ENCODE data around the gene GPR75.

GPR75 gene

GRCh38 chr2:53877112-53877511 lies 17.3 kb upstream of the GPR75 start:
- in situ Hi-C loops (cut with MboI; ENCODE audit: low pct_unique_long_range_greater_than_20kb, low sequenced_read_pairs, unreplicated experiment): no loop called here
- no peak for DNase-seq (ENCODE audit: low spot score)
- no peak for TF ChIP-seq CTCF (IDR thresholded peaks at IDR 0.05; ENCODE audit: extremely low read depth, insufficient read depth, missing control alignments)

GRCh38 chr2:53874401-53874950 lies 14.7 kb upstream of the GPR75 start:
- in situ Hi-C loops (cut with MboI; ENCODE audit: low pct_unique_long_range_greater_than_20kb, low sequenced_read_pairs, unreplicated experiment): no loop called here
- DNase-seq (ENCODE audit: low spot score): no peak
- TF ChIP-seq CTCF (IDR thresholded peaks at IDR 0.05; ENCODE audit: extremely low read depth, insufficient read depth, missing control alignments): no peak

- no peak for DNase-seq (ENCODE audit: low spot score)
- no peak for TF ChIP-seq CTCF (IDR thresholded peaks at IDR 0.05; ENCODE audit: extremely low read depth, insufficient read depth, missing control alignments)
- in situ Hi-C loops (cut with MboI; ENCODE audit: low pct_unique_long_range_greater_than_20kb, low sequenced_read_pairs, unreplicated experiment): no loop called here
These were observed 8.0 kb upstream of the GPR75 start for GRCh38 chr2:53867773-53868172.

GRCh38 chr2:53867169-53867568 lies 7.4 kb upstream of the GPR75 start:
- no peak for TF ChIP-seq CTCF (IDR thresholded peaks at IDR 0.05; ENCODE audit: extremely low read depth, insufficient read depth, missing control alignments)
- in situ Hi-C loops (cut with MboI; ENCODE audit: low pct_unique_long_range_greater_than_20kb, low sequenced_read_pairs, unreplicated experiment): no loop called here
- DNase-seq (ENCODE audit: low spot score): no peak

- in situ Hi-C loops (cut with MboI; ENCODE audit: low pct_unique_long_range_greater_than_20kb, low sequenced_read_pairs, unreplicated experiment): no loop called here
- DNase-seq (ENCODE audit: low spot score): no peak
- TF ChIP-seq CTCF (IDR thresholded peaks at IDR 0.05; ENCODE audit: extremely low read depth, insufficient read depth, missing control alignments): no peak
These were observed 6.2 kb upstream of the GPR75 start for GRCh38 chr2:53865962-53866361.

- in situ Hi-C loops (cut with MboI; ENCODE audit: low pct_unique_long_range_greater_than_20kb, low sequenced_read_pairs, unreplicated experiment): no loop called here
- no peak for DNase-seq (ENCODE audit: low spot score)
- no peak for TF ChIP-seq CTCF (IDR thresholded peaks at IDR 0.05; ENCODE audit: extremely low read depth, insufficient read depth, missing control alignments)
These were observed 5.5 kb upstream of the GPR75 start for GRCh38 chr2:53865264-53865663.

Measured in GM13977 (cell line).